Measurements from ENCODE around the gene PPP2R3B.
"Not testable (repeated sequence)": the region's sequence is repeated elsewhere in the genome, so short reads cannot be mapped to it uniquely, and the experiment has no call there.

Gene PPP2R3B

GRCh38 chrX:317424-318067 lies 69.2 kb downstream of the PPP2R3B start:
- no peak for DNase-seq

- DNase-seq = no peak
Measured at GRCh38 chrX:316351-317325, 70.1 kb downstream of the PPP2R3B start.

GRCh38 chrX:314781-315595 lies 71.7 kb downstream of the PPP2R3B start:
- no peak for DNase-seq

GRCh38 chrX:314049-314448 lies 72.7 kb downstream of the PPP2R3B start:
- no peak for DNase-seq

GRCh38 chrX:313546-313945 lies 73.2 kb downstream of the PPP2R3B start:
- no peak for DNase-seq

- DNase-seq = no peak
Measured at GRCh38 chrX:312621-313331, 73.9 kb downstream of the PPP2R3B start.

GRCh38 chrX:311156-312129 lies 75.3 kb downstream of the PPP2R3B start:
- no peak for DNase-seq

- DNase-seq = no peak
Measured at GRCh38 chrX:310621-311155, 76.0 kb downstream of the PPP2R3B start.

- no peak for DNase-seq
Measured at GRCh38 chrX:308821-309520, 77.7 kb downstream of the PPP2R3B start.

- DNase-seq = no peak
Measured at GRCh38 chrX:307261-308111, 79.2 kb downstream of the PPP2R3B start.

GRCh38 chrX:306614-307251 lies 80.0 kb downstream of the PPP2R3B start:
- DNase-seq = not testable (repeated sequence)

- DNase-seq = not testable (repeated sequence)
Measured at GRCh38 chrX:305781-306613, 80.7 kb downstream of the PPP2R3B start.

- DNase-seq = no peak
Measured at GRCh38 chrX:302975-303374, 83.7 kb downstream of the PPP2R3B start.

- DNase-seq = no peak
Measured at GRCh38 chrX:300334-300733, 86.4 kb downstream of the PPP2R3B start.

GRCh38 chrX:298993-299392 lies 87.7 kb downstream of the PPP2R3B start:
- DNase-seq = no peak

- no peak for DNase-seq
Measured at GRCh38 chrX:295136-295535, 91.6 kb downstream of the PPP2R3B start.

- no peak for DNase-seq
Measured at GRCh38 chrX:292900-293897, 93.5 kb downstream of the PPP2R3B start.
